Thyroid gland (tissue), 4 donors: Measurements from ENCODE around the gene F8.

Experiments
- POLR2A ChIP-seq, 2 donors: fragments of 450-650 bp; IDR thresholded peaks; one replicate each; pipeline ENCODE4 v1.6.1; 2017; ENCODE audit warnings: antibody characterized with exemption in 2 of 2, mild to moderate bottlenecking in 2 of 2, moderate library complexity in 1 of 2
- TF ChIP-seq, protein P1 (sequence below), 6 experiments: fragments of 200-600 bp in 3 of 6; fragments of 450-650 bp in 3 of 6; sonication (generic) in 3 of 6; IDR thresholded peaks; one replicate each; pipeline ENCODE4 v1.5.1; 2016 to 2019; ENCODE audit warnings: antibody characterized with exemption in 6 of 6, mild to moderate bottlenecking in 2 of 6, inconsistent platforms in 1 of 6, moderate library complexity in 1 of 6

DNA sequence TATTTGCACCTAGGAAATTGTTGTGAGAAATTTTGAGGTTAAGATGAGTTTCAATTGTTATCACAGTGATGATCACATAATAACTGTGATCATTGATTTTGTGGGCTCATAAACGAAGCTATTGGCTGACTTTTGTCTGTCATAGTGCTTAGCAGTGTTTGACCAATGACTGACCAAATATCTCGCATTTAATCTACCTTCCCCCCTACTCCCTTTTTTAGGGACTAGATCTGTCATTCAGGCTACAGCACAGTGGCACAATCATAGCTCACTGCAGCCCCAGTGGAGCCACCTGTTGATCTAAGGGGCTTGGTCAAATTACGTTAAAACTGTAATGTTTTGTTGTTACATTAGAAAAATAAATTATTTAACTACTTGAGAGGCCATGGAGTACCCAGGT is 5.6 kb upstream of the F8 start:
- TF ChIP-seq POLR2A (IDR thresholded peaks at IDR 0.05): no peak
- TF ChIP-seq, protein P1, sequence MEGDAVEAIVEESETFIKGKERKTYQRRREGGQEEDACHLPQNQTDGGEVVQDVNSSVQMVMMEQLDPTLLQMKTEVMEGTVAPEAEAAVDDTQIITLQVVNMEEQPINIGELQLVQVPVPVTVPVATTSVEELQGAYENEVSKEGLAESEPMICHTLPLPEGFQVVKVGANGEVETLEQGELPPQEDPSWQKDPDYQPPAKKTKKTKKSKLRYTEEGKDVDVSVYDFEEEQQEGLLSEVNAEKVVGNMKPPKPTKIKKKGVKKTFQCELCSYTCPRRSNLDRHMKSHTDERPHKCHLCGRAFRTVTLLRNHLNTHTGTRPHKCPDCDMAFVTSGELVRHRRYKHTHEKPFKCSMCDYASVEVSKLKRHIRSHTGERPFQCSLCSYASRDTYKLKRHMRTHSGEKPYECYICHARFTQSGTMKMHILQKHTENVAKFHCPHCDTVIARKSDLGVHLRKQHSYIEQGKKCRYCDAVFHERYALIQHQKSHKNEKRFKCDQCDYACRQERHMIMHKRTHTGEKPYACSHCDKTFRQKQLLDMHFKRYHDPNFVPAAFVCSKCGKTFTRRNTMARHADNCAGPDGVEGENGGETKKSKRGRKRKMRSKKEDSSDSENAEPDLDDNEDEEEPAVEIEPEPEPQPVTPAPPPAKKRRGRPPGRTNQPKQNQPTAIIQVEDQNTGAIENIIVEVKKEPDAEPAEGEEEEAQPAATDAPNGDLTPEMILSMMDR (IDR thresholded peaks at IDR 0.05): no peak
